ENCODE results near the gene LARP4.
"Not testable (repeated sequence)": the region's sequence is repeated elsewhere in the genome, so short reads cannot be mapped to it uniquely, and the experiment has no call there.

LARP4 gene

DNA sequence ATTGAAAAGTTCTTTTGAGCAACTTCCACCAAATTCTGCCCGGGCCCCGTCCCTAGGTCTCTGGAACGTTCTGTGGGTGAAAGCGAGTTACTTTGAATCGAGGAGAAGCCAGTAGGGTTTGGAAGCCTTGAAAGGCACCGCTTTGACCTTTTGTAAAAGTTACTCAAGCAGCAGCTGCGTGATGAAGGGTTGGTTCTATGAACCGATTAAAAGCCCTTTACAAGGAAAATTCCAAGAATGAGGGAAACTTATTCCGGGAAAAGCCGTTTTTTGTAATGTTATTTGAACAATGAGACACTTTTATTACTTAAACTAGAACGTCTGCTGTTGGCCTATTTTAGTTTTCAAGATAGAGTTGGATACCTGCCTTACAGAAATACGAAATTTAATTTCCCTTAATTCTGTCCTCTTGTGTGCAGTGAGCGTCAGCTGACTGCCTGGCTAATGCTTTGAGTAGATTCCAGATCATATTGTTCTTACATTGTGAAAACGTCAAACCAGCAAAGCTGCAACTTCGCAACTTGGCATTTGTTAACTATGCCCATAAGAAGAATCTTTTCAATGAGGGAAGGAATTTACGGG, 906 bp downstream of the LARP4 start:
- peak; percentile 40 for DNase-seq (ENCODE audit: low spot score)

DNA sequence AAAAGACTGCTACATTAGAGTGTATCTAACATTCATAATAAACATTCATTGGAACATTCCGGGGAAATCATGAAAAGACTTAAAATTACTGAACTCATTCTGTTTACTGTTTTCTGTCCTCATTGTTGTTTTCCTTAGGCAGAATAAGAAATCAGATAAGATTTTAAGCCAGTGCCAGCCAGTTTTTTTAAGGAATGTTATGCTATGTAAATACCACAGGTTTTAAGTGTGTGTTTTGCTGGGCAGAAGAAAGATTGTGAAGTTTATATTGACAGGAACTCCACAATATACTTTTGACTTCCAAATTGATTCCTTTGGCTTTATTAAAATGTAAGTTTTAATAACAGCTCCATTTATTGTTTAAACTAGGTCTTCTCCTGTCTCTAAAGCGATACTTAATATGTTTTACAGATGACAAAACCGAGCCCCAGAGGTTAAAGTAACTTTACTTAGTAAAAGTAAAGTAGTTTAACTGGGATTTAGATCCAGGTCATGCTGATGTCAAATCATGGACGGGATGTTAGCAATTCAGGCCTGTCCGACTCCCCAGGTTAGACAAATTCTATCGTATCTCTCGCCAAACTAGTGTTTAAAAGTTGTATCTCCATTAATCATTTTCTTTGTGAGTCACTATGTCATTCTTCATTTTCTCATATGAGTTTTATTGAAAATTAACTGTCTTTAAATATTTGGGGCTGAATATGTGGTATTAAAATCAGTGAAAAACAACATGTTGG, 1.7 kb downstream of the LARP4 start:
- peak; percentile 11 for DNase-seq (ENCODE audit: low spot score)

DNA sequence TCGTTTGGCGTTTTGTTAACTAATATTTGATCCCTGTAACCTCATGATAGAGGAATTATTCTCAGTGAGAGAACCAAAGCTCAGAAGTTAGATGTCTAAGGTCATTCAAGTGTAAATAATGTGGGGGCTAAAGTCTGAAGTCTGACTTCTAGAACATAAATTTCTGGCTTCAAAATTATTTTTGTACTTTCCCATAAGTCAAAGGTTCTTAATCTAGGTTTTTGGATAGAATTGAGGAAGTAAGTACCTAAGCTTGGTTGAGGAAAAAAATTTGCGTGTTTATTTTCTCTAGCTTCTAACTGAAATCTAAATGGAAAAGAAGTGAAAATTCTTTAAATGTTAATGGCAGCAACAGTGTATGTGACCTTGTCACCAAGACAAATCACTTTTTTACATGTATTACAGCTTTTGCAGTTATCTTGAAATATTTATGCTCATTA, 2.3 kb downstream of the LARP4 start:
- DNase-seq (ENCODE audit: low spot score) = no peak

DNA sequence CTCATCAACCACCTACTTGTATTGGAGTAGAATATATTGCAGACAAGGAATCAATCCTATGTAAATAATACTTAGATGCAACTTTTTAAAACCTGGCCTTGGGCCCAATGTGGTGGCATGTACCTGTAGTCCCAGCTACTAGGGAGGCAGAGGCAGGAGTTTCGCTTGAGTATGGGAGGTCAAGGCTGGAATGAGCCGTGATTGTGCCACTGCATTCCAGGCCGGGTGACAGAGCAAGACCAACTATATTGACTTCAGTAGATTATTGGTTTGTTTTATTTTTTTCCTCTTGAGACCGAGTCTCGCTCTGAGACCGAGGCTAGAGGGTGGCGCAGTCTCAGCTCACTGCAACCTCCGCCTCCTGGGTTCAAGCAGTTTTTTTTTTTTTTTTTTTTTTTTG, 3.6 kb downstream of the LARP4 start:
- DNase-seq (ENCODE audit: low spot score) = no peak

DNA sequence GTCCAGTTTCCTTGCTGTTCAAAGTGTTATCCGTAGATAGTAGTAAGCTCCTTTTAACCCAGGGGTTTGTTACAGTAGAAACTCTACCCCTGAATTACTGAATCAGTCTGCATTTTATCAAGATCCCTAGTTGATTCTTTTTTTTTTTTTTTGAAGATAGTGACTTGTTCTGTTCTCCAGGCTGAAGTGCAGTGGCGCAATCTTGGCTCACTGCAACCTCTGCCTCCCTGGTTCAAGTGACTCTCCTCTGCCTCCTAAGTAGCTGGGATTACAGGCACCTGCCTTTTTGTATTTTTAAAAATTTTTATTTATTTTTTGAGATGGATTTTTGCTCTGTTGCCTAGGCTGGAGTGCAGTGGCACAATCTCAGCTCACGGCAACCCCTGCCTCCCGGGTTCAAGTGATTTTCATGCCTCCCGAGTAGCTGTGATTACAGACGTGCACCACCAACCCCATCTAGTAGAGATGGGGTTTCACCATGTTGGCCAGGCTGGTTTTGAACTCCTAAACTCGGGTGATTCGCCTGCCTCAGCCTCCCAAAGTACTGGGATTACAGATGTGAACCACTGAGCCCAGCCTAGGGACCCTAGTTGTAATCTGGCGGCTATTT, 10.5 kb downstream of the LARP4 start:
- no peak for DNase-seq (ENCODE audit: low spot score)

DNA sequence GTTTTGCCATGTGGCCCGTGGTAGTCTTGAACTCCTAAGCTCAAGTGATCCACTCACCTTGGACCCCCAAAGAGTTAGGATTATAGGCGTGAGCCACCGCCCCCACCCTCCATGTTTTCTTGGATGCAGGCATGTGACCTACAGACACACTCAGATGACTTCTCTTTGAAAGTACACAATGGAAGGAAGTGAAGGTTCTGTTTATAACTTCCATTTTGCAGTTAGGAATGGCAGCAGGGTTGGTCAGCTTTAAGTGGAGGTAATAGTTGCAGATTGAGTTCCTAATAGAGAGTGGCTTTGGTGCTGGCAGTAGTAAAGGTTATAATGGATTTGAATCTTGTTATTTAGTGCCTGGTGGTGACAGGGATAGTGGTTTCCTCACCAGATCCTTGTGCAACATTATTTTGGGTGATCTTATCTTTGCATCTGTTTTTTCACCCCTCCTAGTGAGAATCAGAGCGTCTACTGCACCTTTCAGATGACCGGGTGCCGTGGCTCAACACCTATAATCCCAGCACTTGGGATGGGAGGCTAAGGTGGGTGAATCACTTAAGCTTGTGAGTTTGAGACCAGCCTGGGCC, 15.3 kb downstream of the LARP4 start:
- no peak for DNase-seq (ENCODE audit: low spot score)

DNA sequence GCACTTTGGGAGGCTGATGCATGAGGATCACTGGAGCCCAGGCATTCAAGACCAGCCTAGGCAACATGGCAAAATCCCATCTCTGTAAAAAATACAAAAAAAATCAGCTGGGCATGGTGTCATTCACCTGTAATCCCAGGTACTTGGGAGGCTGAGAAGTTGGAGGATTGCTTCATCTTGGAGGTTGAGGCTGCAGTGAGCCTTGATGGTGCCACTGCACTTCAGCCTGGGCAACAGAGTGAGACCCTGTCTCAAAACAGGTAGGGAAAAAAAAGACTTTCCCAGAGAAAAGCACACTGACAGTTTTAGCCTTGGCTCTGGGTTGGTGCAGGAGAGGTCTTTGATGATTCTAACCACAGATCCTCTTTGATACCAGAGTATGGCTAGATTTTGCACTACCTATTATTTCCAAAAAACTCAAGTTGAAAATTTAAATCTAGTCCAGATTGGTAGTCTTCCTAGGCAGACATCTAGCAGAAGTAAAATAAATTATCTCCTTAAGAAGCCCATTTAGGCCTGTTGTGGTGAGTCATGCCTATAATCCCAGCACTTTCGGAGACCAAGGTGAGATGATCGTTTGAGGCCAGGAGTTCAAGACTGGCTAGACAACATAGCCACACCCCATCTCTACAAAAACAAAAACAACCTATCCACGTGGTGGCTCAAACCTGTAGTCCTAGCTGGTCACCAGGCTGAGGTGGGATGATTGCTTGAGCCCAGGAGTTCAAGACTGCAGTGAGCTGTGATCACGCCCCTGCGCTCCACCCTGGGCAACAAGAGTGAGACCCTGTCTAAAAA, 18.6 kb downstream of the LARP4 start:
- no peak for DNase-seq (ENCODE audit: low spot score)

DNA sequence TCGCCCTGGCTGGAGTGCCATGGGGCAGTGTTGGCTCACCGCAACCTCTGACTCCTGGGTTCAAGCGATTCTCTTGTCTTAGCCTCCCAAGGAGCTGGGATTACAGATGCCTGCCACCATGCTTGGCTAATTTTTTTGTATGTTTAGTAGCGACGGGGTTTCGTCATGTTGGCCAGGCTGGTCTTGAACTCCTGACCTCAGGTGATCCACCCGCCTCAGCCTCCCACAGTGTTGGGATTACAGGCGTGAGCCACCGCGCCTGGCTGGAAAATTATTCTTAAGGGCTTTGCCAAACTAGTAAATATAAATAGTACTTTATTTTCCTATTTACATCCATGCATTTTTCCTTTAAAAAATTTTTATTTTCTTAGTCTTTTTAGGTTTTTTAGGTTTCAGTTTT, 22.2 kb downstream of the LARP4 start:
- not testable (repeated sequence) for DNase-seq (ENCODE audit: low spot score)

DNA sequence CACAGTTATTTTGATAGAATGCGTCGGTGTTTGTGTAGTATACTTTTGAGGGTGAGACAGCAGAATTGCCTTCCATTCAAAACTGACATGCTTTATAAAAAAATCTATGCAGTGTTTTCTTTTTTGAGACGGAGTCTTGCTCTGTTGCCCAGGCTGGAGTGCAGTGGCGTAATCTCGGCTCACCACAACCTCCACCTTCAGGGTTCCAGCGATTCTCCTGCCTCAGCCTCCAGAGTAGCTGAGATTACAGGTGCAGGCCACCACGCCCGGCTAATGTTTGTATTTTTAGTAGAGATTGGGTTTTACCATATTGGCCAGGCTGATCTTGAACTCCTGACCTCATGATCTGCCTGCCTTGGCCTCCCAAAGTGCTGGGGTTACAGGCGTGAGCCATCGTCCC, 22.7 kb downstream of the LARP4 start:
- not testable (repeated sequence) for DNase-seq (ENCODE audit: low spot score)

DNA sequence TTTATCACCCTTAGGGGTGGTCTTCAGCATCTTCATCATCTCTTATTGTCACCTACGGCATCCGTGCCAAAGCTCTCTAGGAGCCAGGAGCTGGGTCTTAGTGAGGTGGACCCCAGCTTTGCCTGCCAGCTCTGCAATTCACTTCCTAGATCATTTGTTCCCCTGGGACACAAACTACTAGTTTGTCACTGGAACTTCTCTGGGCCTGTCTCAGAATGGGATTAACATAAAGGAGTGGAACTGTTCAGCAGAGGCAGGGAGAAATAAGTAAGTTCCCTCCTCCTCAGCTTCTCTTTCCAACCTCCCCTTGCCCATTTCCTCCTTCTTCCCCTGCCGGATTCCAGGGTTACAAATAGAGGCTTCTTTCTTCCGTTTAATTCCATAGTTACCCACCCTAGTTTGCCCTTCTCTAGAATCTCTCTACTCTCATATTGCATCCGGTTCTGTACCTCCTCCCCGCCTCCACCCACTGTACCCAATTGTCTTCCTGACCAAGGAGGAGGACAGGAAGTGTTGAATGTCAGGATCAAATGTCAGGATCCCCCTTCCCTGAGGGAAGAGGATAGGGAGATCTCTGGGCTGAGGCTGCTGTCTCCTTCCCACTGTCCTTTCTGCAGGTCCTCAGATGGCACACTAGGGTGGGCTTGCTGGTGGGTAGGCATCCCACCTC, 25.0 kb downstream of the LARP4 start:
- DNase-seq (ENCODE audit: low spot score) = no peak

DNA sequence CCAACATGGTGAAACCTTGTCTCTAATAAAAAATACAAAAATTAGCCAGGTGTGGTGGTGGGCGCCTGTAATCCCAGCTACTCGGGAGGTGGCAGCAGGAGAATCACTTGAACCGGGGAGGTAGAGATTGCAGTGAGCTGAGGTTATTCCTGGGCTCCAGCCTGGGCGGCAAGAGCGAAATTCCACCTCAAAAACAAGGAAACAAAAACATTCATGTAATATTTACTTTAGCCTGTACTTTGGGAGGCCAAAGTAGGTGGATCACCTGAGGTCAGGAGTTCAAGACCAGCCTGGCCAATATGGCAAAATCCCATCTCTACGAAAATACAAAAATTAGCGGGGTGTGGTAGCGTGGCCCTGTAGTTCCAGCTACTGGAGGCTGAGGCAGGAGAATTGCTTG, 31.0 kb downstream of the LARP4 start:
- DNase-seq (ENCODE audit: low spot score) = not testable (repeated sequence)

DNA sequence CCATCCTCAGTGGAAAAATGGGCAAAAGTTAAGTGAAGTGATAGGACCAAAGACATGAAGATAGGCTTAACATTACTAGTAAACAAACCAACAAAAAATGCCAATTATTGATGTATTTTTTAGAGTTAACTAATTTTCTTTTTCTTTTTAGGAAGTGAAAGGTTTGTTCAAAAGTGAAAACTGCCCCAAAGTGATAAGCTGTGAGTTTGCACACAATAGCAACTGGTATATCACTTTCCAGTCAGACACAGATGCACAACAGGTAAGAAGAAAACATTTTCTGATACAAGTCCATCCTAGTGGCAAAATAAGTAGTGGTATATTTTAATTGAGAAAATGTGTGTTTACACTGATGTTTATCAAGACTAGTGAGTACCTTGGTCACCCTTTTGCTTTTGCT, 39.6 kb downstream of the LARP4 start:
- DNase-seq (ENCODE audit: low spot score) = no peak

DNA sequence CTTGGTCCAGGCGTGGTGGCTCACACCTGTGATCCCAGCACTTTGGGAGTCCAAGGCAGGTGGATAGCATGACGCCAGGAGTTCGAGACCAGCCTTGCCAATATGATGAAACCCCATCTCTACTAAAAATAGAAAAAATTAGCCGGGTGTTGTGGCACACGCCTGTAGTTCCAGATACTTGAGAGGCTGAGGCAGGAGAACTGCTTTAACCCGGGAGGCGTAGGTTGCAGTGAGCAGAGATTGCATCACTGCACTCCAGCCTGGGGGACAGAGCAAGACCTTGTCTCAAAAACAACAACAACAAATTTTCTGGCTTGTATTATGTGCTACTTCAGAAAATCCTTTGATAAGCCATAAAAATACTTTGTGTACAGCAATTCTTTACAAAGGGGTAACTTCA, 41.1 kb downstream of the LARP4 start:
- no peak for DNase-seq (ENCODE audit: low spot score)

DNA sequence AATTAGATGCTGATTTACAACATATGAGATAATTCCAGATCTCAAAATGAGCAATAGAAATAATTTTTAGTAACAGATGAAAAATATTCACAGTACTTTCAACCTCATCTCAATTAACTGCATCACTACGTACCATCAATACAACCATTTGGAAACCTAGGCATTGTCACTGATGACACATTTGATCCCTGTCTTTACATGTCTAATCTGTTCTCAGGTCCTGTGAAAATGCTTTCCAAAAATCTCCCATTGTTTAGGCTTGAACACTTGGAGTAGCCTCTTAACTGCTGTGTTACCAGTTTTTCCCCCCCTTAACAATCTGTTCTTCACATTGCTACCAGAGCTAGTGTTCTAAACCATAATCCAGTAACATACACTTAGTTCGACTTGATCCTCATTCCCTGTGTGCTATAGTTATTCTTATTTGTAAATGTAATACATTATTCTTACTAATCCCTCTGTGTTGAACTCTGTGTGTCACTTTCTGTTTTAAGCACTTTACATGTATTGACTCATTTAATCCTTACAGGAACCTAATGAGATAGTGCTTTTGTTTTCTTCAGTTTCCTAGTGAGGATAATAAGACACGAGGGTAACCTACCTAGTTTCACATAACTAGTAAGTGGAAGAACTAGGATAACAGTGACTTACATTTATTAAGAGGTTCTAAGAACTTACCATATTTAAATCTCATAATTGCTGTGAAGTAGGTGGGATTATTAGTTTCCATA, 41.7 kb downstream of the LARP4 start:
- no peak for DNase-seq (ENCODE audit: low spot score)

DNA sequence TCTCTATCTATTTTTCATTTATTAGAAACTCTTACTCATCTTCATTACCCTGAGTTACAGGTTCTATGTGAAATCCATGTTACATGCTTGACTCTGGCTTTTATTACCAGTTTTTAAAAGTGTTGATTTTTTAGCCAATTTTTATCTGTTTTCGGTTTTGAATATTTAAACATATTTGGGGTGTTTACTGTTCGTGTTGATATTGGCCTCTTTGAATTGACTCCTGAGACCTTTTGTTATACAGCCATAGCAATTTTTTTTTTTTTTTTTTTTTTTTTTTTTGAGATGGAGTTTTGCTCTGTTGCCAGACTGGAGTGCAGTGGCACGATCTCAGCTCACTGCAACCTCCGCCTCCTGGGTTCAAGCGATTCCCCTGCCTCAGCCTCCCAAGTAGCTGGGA, 49.0 kb downstream of the LARP4 start:
- not testable (repeated sequence) for DNase-seq (ENCODE audit: low spot score)

DNA sequence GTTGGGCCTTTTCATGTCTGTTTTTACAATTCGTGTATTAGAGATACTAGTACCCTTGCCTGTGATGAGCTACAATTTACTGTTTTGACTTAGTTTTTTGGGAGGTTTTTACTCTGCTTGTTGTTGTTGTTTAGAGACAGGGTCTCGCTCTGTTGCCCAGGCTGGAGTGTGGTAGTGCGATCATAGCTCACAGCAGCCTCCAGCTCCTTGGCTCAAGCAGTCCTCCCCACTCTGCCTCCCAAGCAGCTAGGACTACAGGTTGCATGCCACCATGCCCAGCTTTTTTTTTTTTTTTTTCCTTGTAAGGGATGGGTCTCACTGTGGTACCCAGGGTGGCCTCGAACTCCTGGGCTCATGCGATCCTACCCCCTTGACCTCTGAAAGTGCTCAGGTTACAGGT, 52.1 kb downstream of the LARP4 start:
- no peak for DNase-seq (ENCODE audit: low spot score)

DNA sequence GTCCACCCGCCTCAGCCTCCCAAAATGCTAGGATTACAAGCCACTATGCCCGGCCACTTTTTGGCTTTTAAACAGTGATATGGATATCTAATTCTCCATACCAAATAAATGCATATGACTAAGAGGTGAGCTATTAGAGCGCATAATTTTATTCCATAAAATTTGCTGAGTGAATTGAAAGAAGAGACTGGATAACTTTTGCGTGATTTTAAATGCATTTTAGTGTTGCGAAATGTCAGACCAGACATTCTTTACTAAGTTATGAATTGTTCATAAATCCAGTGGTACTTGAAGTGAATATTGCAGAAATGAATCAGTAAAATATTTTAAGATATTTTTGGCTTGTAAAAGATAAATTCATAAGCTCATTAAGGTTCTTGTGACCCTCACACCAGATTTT, 53.2 kb downstream of the LARP4 start:
- no peak for DNase-seq (ENCODE audit: low spot score)

DNA sequence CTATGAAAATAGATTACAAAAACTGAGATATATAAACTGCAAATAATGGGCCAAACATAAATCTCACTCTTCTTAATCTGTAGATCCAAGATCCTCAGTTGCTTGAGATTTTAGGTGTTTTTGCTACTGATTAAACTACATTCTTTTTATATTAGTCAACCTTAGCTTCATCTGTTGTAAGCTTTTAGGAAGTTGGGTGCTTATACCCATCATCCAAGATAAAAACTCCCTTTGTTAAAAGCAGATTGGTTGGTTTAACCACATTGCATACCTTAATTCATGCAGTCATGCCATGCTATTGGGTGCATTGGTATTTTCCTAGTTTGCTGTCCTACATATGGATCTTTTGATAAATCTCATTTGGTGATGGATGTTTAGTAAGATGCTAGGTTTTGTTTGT, 57.9 kb downstream of the LARP4 start:
- no peak for DNase-seq (ENCODE audit: low spot score)

DNA sequence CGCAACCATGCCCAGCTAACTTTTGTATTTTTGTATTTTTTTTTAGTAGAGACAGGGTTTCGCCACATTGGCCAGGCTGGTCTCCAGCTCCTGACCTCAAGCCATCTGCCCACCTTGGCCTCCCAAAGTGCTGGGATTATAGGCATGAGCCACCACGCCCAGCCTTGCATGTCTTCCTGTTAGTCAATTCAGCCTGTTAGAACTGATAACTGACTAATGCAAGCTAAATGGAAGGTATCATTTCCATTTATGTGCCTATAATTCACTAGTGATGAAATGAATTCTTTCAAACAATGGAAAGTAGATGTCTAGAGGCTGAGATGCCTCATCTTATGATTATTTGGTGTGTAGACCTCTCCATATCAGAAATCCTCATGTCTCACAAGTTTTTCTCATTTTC, 66.8 kb downstream of the LARP4 start:
- no peak for DNase-seq (ENCODE audit: low spot score)

DNA sequence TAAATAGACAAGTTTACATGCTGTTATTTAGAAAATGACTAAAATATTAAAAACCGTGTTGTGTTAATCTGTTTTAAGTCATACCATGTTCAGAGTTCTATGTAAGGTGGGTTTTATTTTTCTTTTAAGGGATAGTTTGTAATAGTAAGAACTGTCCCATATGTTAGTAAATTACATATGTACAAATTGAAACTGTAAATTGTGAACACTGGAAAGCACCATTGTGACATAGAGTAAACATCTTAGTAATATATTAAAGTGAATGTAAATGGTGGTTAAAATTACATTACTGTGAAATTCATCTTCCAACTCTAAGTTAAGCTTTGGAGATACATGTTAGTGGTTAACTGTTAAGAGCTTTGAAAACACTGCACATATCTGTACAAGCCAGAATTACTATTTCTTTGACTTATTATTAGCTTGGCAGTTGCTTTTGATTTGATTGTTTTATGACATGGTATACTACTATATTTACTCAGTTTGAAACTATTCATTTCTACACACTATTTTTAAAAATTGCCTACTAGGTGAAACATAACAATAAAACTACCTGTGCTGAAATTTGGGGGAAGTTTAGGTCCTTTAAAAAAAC, 76.7 kb downstream of the LARP4 start:
- DNase-seq (ENCODE audit: low spot score) = no peak

DNA sequence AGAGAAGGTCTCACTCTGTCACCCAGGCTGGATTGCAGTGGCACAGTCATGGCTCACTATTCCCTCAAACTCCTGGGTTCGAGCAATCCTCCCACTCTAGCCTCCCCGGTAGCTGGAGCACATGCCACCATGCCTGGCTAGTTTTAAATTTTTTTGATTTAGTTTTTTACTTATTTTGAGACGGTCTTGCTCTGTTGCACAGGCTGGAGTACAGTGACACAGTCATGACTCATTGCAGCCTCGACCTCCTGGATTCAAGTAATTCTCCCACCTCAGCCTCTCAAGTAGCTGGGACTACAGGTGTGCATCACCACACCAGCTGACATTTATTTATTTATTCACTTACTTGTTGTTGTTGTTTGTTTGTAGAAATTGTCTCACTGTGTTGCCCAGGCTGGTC, 81.9 kb downstream of the LARP4 start:
- no peak for DNase-seq (ENCODE audit: low spot score)

Measured in hematopoietic multipotent progenitor cell treated with erythropoietin and hydrocortisone succinate and interleukin-3 and kit ligand, for 15 days (in vitro differentiated cells).